ENCODE results near the gene ATP5PD. TPM values are rescaled to one million over a fixed set of nuclear protein-coding genes. Genes with fewer than 3 reads are reported as not detected.
A peak's percentile ranks its signal among the peaks of the same experiment; 100 is the strongest.

Gene ATP5PD
- total and polyA plus RNA-seq, 2 of the 13 experiments (the other 11 are each of a cell fraction or from before 2014, with no cell fraction given), result 158 to 428 TPM

DNA sequence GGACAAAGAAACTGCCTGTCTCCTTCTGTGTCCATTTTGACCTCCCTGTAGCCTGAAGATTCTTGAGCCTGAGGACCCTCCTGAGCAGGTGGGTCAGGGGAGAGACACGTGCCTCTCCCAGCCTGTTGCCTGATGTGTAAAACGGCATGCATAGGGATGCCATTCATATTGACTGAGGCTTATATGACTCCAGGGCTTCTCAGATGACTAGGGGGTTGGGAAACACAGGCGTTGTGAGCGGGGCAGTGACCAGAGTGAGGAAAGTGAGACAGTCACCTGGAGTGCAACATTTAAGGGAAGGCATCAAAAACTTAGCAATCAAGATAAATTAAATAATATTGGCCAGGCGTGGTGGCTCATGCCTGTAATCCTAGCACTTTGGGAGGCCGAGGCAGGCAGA lies 35.9 kb upstream of the ATP5PD start (continued):
- TF ChIP-seq RARA (CRISPR knock-in tag; IDR thresholded peaks at IDR 0.05) (0 out of 2 replicates have a peak, but pooled peaks have one; percentile 15), ZNF660 (CRISPR knock-in tag; IDR thresholded peaks at IDR 0.05; ENCODE audit: borderline replicate concordance, low read depth) (no peak), FOSL2 (CRISPR knock-in tag; IDR thresholded peaks at IDR 0.05) (0 out of 2 replicates have a peak, but pooled peaks have one; percentile 24), HIVEP1 (CRISPR knock-in tag; IDR thresholded peaks at IDR 0.05) (no peak), SP1 (IDR thresholded peaks at IDR 0.05) (no peak), SP1 (CRISPR knock-in tag; IDR thresholded peaks at IDR 0.05) (no peak), CEBPB (IDR thresholded peaks at IDR 0.05; ENCODE audit: borderline replicate concordance, low read depth, low read length) (peak; percentile 41; the same call in 1 of the 2 replicates), SALL1 (CRISPR knock-in tag; IDR thresholded peaks at IDR 0.05) (0 out of 2 replicates have a peak, but pooled peaks have one; percentile 28), PCBP1 (IDR thresholded peaks at IDR 0.05; ENCODE audit: borderline replicate concordance, low read depth, low read length) (no peak), SAP130 (CRISPR knock-in tag; IDR thresholded peaks at IDR 0.05; ENCODE audit: low read depth) (peak; percentile 42; the same call in 1 of the 2 replicates), FOXA1 (IDR thresholded peaks at IDR 0.05) (no peak), FOXA1 (CRISPR knock-in tag; IDR thresholded peaks at IDR 0.05) (peak; percentile 50; the same call in 1 of the 2 replicates), XRCC5 (optimal IDR thresholded peaks at IDR 0.05; ENCODE audit: low read length) (no peak), ZNF563 (CRISPR knock-in tag; IDR thresholded peaks at IDR 0.05) (no peak), EP300 (IDR thresholded peaks at IDR 0.05; ENCODE audit: low read depth in 2 of 2, low read length in 2 of 2) (no peak), EP300 (CRISPR knock-in tag; IDR thresholded peaks at IDR 0.05; ENCODE audit: borderline replicate concordance) (0 out of 2 replicates have a peak, but pooled peaks have one; percentile 36), BHLHE40 (IDR thresholded peaks at IDR 0.05; ENCODE audit: low read length) (peak; percentile 45; the same call in 1 of the 2 replicates), FOXA3 (CRISPR knock-in tag; IDR thresholded peaks at IDR 0.05) (peak; percentile 49; the same call in 1 of the 2 replicates), CCDC6 (CRISPR knock-in tag; IDR thresholded peaks at IDR 0.05) (no peak), THYN1 (CRISPR knock-in tag; IDR thresholded peaks at IDR 0.05; ENCODE audit: borderline replicate concordance, low read depth) (no peak)
- TF ChIP-seq, protein P1, sequence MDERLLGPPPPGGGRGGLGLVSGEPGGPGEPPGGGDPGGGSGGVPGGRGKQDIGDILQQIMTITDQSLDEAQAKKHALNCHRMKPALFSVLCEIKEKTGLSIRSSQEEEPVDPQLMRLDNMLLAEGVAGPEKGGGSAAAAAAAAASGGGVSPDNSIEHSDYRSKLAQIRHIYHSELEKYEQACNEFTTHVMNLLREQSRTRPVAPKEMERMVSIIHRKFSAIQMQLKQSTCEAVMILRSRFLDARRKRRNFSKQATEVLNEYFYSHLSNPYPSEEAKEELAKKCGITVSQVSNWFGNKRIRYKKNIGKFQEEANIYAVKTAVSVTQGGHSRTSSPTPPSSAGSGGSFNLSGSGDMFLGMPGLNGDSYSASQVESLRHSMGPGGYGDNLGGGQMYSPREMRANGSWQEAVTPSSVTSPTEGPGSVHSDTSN (CRISPR knock-in tag; IDR thresholded peaks at IDR 0.05), result no peak
- TF ChIP-seq, protein P2, sequence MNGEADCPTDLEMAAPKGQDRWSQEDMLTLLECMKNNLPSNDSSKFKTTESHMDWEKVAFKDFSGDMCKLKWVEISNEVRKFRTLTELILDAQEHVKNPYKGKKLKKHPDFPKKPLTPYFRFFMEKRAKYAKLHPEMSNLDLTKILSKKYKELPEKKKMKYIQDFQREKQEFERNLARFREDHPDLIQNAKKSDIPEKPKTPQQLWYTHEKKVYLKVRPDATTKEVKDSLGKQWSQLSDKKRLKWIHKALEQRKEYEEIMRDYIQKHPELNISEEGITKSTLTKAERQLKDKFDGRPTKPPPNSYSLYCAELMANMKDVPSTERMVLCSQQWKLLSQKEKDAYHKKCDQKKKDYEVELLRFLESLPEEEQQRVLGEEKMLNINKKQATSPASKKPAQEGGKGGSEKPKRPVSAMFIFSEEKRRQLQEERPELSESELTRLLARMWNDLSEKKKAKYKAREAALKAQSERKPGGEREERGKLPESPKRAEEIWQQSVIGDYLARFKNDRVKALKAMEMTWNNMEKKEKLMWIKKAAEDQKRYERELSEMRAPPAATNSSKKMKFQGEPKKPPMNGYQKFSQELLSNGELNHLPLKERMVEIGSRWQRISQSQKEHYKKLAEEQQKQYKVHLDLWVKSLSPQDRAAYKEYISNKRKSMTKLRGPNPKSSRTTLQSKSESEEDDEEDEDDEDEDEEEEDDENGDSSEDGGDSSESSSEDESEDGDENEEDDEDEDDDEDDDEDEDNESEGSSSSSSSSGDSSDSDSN (CRISPR knock-in tag; IDR thresholded peaks at IDR 0.05), result 0 out of 2 replicates have a peak, but pooled peaks have one; percentile 25
